HEK293 (cell line): Measurements from ENCODE around the gene SNUPN.
A peak's percentile ranks its signal among the peaks of the same experiment; 100 is the strongest.

Experiments used
- CTCF ChIP-seq: fragments of 450-650 bp; formaldehyde crosslinking; IDR thresholded peaks from 2 replicates; pipeline ENCODE4 v1.5.1; 2016; ENCODE audit warnings: missing biosample characterization, missing genetic modification characterization
- EGR2 ChIP-seq: fragments of 450-650 bp; formaldehyde crosslinking; IDR thresholded peaks from 2 replicates; pipeline ENCODE4 v1.5.1; 2016; ENCODE audit warnings: low read depth, missing biosample characterization, missing genetic modification characterization
- GLI4 ChIP-seq: fragments of 450-650 bp; formaldehyde crosslinking; IDR thresholded peaks from 2 replicates; pipeline ENCODE4 v1.5.1; 2016; ENCODE audit warnings: missing biosample characterization, missing genetic modification characterization
- KLF17 ChIP-seq: fragments of 450-650 bp; formaldehyde crosslinking; IDR thresholded peaks from 2 replicates; pipeline ENCODE4 v1.5.1; 2016; ENCODE audit warnings: missing biosample characterization, missing genetic modification characterization
- PRDM4 ChIP-seq: fragments of 450-650 bp; formaldehyde crosslinking; IDR thresholded peaks from 2 replicates; pipeline ENCODE4 v1.5.1; 2017; ENCODE audit warnings: missing biosample characterization, missing genetic modification characterization
- SCRT1 ChIP-seq: fragments of 450-650 bp; formaldehyde crosslinking; IDR thresholded peaks from 2 replicates; pipeline ENCODE4 v1.5.1; 2016; ENCODE audit warnings: missing biosample characterization, missing genetic modification characterization, borderline replicate concordance
- SETDB1 ChIP-seq: IDR thresholded peaks from one replicate; pipeline ENCODE4 v1.6.1; 2017; ENCODE audit warnings: mild to moderate bottlenecking, low read length, moderate library complexity, mixed read lengths; ENCODE audit not compliant: insufficient read length
- ZBTB7A ChIP-seq: fragments of 450-650 bp; formaldehyde crosslinking; IDR thresholded peaks from 2 replicates; pipeline ENCODE4 v1.5.1; 2016; ENCODE audit warnings: low read depth, missing biosample characterization, missing genetic modification characterization
- ZNF10 ChIP-seq: fragments of 450-650 bp; formaldehyde crosslinking; IDR thresholded peaks from 2 replicates; pipeline ENCODE4 v1.5.1; 2017; ENCODE audit warnings: missing biosample characterization, missing genetic modification characterization
- ZNF121 ChIP-seq: fragments of 450-650 bp; formaldehyde crosslinking; IDR thresholded peaks from 2 replicates; pipeline ENCODE4 v1.5.1; 2016; ENCODE audit warnings: missing biosample characterization, missing genetic modification characterization
- ZNF16 ChIP-seq: fragments of 450-650 bp; formaldehyde crosslinking; IDR thresholded peaks from 2 replicates; pipeline ENCODE4 v1.5.1; 2016; ENCODE audit warnings: low read depth, missing biosample characterization, missing genetic modification characterization
- ZNF2 ChIP-seq: fragments of 450-650 bp; formaldehyde crosslinking; IDR thresholded peaks from 2 replicates; pipeline ENCODE4 v1.5.1; 2016; ENCODE audit warnings: missing biosample characterization, missing genetic modification characterization
- ZNF274 ChIP-seq, 2 experiments: fragments of 200-500 bp in 1 of 2; fragments of 450-650 bp in 1 of 2; sonication (Bioruptor generic) in 1 of 2; formaldehyde crosslinking in 1 of 2; IDR thresholded peaks; 2 replicates each; pipeline versions ENCODE4 v1.5.1 to v1.6.1; 2014 to 2016; ENCODE audit warnings: borderline replicate concordance in 1 of 2, inconsistent platforms in 1 of 2, low read length in 1 of 2, missing biosample characterization in 1 of 2, missing genetic modification characterization in 1 of 2
- ZNF335 ChIP-seq: fragments of 450-650 bp; formaldehyde crosslinking; conservative IDR thresholded peaks from 2 replicates; pipeline ENCODE4 v1.5.1; 2016; ENCODE audit warnings: missing biosample characterization, missing genetic modification characterization
- ZNF366 ChIP-seq: fragments of 450-650 bp; formaldehyde crosslinking; conservative IDR thresholded peaks from 2 replicates; pipeline ENCODE4 v1.5.1; 2016; ENCODE audit warnings: missing biosample characterization, missing genetic modification characterization
- ZNF391 ChIP-seq: fragments of 450-650 bp; formaldehyde crosslinking; IDR thresholded peaks from 2 replicates; pipeline ENCODE4 v1.5.1; 2016; ENCODE audit warnings: low read depth, missing biosample characterization, missing genetic modification characterization, borderline replicate concordance
- ZNF398 ChIP-seq: fragments of 450-650 bp; formaldehyde crosslinking; IDR thresholded peaks from 2 replicates; pipeline ENCODE4 v1.5.1; 2017; ENCODE audit warnings: missing biosample characterization, missing genetic modification characterization
- ZNF501 ChIP-seq: fragments of 450-650 bp; formaldehyde crosslinking; IDR thresholded peaks from 2 replicates; pipeline ENCODE4 v1.5.1; 2016; ENCODE audit warnings: missing biosample characterization, missing genetic modification characterization
- ZNF513 ChIP-seq: fragments of 450-650 bp; IDR thresholded peaks from 2 replicates; pipeline ENCODE4 v1.5.1; 2018; ENCODE audit warnings: missing biosample characterization, missing genetic modification characterization
- ZNF561 ChIP-seq: fragments of 450-650 bp; IDR thresholded peaks from 2 replicates; pipeline ENCODE4 v1.5.1; 2018; ENCODE audit warnings: missing biosample characterization, missing genetic modification characterization, borderline replicate concordance
- ZNF571 ChIP-seq: fragments of 450-650 bp; formaldehyde crosslinking; IDR thresholded peaks from 2 replicates; pipeline ENCODE4 v1.5.0; 2017; ENCODE audit warnings: missing biosample characterization, missing genetic modification characterization
- ZNF664 ChIP-seq: fragments of 450-650 bp; formaldehyde crosslinking; IDR thresholded peaks from 2 replicates; pipeline ENCODE4 v1.5.1; 2016; ENCODE audit warnings: missing biosample characterization, missing genetic modification characterization
- ZNF785 ChIP-seq: fragments of 450-650 bp; formaldehyde crosslinking; IDR thresholded peaks from 2 replicates; pipeline ENCODE4 v1.5.1; 2016; ENCODE audit warnings: missing biosample characterization, missing genetic modification characterization

Gene SNUPN

GRCh38 chr15:75647370-75648155 is 22.0 kb upstream of the SNUPN start, which contains the start of gene SNX33 (continued):
- TF ChIP-seq ZNF571 (tag by site-specific recombination) (no peak), GLI4 (tag by site-specific recombination) (peak; percentile 44; the same call in 1 of the 2 replicates), ZNF366 (tag by site-specific recombination) (peak; percentile 7; the same call in 1 of the 2 replicates), ZNF2 (tag by site-specific recombination) (peak; percentile 32; the same call in 1 of the 2 replicates), SCRT1 (tag by site-specific recombination) (no peak), CTCF (tag by site-specific recombination) (peak; percentile 99), ZNF391 (tag by site-specific recombination) (peak; percentile 71; the same call in 1 of the 2 replicates), EGR2 (peak; percentile 96), SETDB1 (no peak), ZNF274 (IDR thresholded peaks at IDR 0.05; ENCODE audit: low read length) (no peak), ZNF274 (tag by site-specific recombination; IDR thresholded peaks at IDR 0.05; ENCODE audit: borderline replicate concordance) (no peak), ZNF561 (tag by site-specific recombination) (peak; percentile 90; the same call in 1 of the 2 replicates), ZNF664 (tag by site-specific recombination) (no peak), ZNF121 (tag by site-specific recombination) (0 out of 2 replicates have a peak, but pooled peaks have one; percentile 9), PRDM4 (tag by site-specific recombination) (0 out of 2 replicates have a peak, but pooled peaks have one; percentile 17), ZNF398 (tag by site-specific recombination) (peak; percentile 99), ZBTB7A (tag by site-specific recombination) (0 out of 2 replicates have a peak, but pooled peaks have one; percentile 49), KLF17 (tag by site-specific recombination) (peak; percentile 78; the same call in 1 of the 2 replicates), ZNF16 (tag by site-specific recombination) (no peak), ZNF513 (tag by site-specific recombination) (0 out of 2 replicates have a peak, but pooled peaks have one; percentile 11), ZNF785 (tag by site-specific recombination) (no peak), ZNF501 (tag by site-specific recombination) (peak; percentile 34), ZNF10 (tag by site-specific recombination) (peak; percentile 58; the same call in 1 of the 2 replicates), ZNF335 (tag by site-specific recombination) (peak; percentile 93)
